Measurements from ENCODE around the gene FBRSL1.

The FBRSL1 gene

DNA sequence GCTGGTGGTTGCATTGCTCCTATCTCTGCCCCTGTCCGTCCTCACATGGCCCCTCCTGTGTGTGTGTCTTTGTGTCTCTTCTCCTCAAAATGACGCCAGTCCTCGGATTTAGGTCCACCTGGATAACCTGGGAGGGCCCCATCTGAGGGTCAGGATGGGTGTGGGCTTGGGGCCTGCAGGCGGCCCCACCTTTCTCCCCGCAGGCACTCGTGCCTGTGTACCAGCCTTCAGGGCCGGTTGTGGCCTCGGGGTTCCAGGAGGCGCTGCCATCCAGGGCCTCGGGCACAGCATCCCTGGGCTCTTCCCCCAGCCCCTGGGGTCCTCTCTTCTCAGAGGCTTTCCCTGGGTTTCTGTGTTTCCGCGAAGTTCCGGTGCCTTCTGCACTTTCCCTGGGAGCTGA, 65.7 kb downstream of the FBRSL1 start:
- TF ChIP-seq, protein P1, sequence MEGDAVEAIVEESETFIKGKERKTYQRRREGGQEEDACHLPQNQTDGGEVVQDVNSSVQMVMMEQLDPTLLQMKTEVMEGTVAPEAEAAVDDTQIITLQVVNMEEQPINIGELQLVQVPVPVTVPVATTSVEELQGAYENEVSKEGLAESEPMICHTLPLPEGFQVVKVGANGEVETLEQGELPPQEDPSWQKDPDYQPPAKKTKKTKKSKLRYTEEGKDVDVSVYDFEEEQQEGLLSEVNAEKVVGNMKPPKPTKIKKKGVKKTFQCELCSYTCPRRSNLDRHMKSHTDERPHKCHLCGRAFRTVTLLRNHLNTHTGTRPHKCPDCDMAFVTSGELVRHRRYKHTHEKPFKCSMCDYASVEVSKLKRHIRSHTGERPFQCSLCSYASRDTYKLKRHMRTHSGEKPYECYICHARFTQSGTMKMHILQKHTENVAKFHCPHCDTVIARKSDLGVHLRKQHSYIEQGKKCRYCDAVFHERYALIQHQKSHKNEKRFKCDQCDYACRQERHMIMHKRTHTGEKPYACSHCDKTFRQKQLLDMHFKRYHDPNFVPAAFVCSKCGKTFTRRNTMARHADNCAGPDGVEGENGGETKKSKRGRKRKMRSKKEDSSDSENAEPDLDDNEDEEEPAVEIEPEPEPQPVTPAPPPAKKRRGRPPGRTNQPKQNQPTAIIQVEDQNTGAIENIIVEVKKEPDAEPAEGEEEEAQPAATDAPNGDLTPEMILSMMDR (IDR thresholded peaks at IDR 0.05; ENCODE audit: low read depth, low read length, missing control alignments) = no peak
- DNase-seq (ENCODE audit: low read depth) = no peak
- no peak overlapping the region for H3K4me3 ChIP-seq (ENCODE audit: low read depth, low read length)
- in situ Hi-C loops (cut with HindIII; ENCODE audit: low sequenced_read_pairs) = no loop called here

DNA sequence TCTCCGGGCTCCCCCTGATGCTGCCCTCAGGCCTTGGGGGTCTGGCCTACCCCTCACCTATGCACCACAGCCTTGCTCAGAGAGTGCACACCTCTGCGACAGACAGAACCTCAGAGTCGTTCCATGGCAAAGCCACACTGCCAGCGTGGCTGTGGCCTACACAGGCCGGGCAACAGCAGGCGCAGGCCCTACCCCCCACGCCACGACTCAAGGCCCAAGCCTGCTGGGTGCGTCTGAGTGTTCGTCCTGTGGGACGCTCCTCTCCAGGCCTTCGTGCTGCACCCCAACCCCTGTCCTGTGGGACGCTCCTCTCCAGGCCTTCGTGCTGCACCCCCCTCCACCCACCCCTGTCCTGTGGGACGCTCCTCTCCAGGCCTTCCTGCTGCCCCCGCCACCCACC, 66.3 kb downstream of the FBRSL1 start:
- DNase-seq (ENCODE audit: low read depth) = no peak

DNA sequence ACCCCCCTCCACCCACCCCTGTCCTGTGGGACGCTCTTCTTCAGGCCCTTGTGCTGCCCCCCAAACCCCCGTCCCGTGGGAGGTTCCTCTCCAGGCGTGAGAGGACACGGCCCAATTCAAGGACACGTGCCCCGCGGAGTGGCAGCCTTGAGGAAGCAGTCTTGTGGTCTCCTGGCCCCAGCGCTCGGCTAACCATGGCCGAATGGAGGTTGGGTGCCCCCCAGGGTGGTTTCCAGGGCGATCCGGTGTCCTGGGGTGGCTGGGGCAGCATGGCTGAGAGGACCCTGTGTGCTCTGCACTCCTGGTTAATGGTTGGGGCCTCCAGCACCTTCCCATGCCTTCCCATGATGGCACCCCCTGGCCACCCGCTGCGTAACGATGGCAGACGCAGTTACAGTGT, 66.8 kb downstream of the FBRSL1 start:
- no peak for DNase-seq (ENCODE audit: low read depth)
- in situ Hi-C loops (cut with HindIII; ENCODE audit: low sequenced_read_pairs) = no loop called here
- H3K4me3 ChIP-seq (ENCODE audit: low read depth, low read length) = no peak overlapping the region
- TF ChIP-seq, protein P1 (IDR thresholded peaks at IDR 0.05; ENCODE audit: low read depth, low read length, missing control alignments) = no peak

More for the DNA sequence above, 66.3 kb downstream of the FBRSL1 start:
- no peak overlapping the region for H3K4me3 ChIP-seq (ENCODE audit: low read depth, low read length)
- TF ChIP-seq, protein P1 (IDR thresholded peaks at IDR 0.05; ENCODE audit: low read depth, low read length, missing control alignments) = no peak
- in situ Hi-C loops (cut with HindIII; ENCODE audit: low sequenced_read_pairs) = no loop called here

DNA sequence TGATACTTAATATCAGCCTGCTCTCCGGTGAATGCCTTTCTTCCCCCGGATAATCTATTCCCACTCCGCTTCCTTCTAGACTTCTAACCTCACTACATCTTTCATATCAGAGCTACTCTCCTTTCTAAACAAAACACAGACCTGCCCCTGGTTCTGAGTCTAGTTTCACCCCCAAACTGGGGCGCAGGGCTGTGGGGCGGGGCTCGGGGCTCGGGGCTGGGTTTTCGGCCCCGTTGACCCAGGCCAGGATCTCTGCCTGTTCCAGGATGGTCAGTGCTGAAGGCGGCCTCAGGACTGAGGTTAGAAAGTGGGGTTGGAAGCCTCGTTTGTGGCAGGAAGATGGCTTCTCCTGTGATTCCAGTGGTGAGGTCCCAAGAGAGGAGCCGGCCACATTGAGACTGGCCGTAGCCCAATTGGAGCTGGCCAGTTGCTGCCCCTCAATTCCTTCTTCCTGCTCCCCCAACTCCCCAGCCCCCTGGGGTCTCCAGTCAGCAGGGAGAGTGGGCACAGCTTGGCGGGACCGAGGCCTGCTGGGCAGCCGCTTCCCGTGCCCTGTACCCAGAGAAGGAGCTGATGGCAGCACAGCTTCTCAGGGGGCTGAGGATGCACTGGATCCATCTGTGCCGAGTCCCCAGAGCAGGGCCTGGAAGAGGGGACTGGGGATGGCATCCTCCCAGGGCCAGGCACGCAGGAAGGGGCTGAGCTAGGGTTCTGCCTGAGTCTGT, 67.5 kb downstream of the FBRSL1 start:
- in situ Hi-C loops (cut with HindIII; ENCODE audit: low sequenced_read_pairs) = no loop called here
- TF ChIP-seq, protein P1 (IDR thresholded peaks at IDR 0.05; ENCODE audit: low read depth, low read length, missing control alignments) = no peak
- DNase-seq (ENCODE audit: low read depth) = no peak
- no peak overlapping the region for H3K4me3 ChIP-seq (ENCODE audit: low read depth, low read length)

DNA sequence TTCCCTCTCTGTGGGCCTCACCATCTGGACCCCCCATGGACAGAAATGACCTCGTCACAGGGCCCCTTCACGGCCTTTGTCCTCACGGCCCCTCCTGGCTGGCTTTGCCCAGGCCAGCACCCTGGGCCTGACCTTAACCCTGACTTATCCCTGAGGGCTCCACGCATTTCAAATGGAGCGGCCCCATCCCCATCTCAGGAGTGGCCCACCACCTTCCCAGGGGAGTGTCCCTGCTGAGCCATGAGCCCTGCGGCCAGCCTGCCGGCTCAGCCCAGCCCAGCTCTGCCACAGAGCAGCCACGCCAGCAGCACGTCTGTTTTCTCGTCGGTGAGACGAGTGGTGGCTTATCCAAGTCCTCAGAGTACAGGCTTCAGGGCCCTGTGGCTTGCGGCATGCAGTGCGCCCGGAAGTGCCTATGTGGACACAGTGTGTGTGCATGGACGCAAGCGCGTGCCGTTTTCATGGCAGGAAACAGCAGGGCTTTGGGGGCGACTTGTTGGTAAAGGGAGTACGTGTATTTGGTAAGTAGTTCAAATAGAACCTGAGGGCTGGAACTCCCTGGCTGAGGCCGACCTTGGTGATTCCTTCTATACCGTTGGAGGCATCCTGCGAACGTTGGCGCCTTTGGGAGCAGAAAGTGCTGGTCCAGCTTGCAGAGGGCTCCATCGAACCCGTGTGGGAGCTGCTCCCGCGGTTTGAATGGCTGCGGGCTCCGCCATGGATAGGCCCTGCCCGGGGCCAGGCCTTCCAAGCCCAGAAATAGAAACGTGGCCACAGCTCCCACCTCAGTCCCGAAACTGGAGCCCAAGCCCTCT, 68.3 kb downstream of the FBRSL1 start:
- in situ Hi-C loops (cut with HindIII; ENCODE audit: low sequenced_read_pairs) = no loop called here
- DNase-seq (ENCODE audit: low read depth) = no peak
- TF ChIP-seq, protein P1 (IDR thresholded peaks at IDR 0.05; ENCODE audit: low read depth, low read length, missing control alignments) = no peak
- H3K4me3 ChIP-seq (ENCODE audit: low read depth, low read length) = no peak overlapping the region

DNA sequence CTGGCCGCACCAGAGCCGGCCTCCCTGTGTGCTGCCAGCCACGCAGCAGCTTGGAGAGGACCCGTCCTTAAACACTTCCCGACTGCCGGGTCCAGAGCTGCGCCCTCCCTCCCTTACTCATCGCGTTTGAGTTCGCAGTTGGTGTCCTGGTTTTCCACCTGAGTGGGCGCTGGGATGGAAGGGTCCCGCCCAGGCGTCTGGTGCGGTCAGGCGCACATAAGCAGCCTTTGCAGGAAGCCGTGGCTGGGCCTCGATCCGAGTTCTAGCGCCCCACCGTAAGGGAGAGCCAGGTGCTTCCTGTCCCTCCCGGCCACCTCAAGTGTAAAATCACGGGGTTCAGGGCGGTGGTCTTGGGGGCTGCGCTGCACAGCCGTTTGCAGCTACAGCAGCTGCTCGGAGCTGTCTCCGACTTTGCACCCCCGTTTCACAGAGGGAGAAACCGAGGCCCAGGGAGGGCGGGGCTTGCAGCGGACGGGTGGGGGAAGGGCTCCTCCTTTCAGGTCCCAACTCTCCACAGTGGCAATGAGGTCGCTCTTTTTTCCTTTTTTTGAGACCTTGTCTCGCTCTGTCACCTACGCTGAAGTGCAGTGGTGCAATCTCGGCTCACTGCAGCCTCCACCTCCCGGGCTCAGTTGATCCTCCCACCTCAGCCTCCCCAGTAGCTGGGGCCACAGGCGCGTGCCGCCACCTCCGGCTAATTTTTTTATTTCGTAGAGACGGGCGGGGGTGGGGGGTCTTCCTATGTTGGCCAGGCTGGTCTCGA, 69.1 kb downstream of the FBRSL1 start:
- TF ChIP-seq, protein P1 (IDR thresholded peaks at IDR 0.05; ENCODE audit: low read depth, low read length, missing control alignments) = no peak
- in situ Hi-C loops (cut with HindIII; ENCODE audit: low sequenced_read_pairs) = no loop called here
- DNase-seq (ENCODE audit: low read depth) = no peak
- peak overlapping the region; percentile 56 for H3K4me3 ChIP-seq (ENCODE audit: low read depth, low read length)

Measured in astrocyte of the cerebellum (primary cell).